ENCODE results near the gene OR11H7.

- no peak for TF ChIP-seq CTCF (conservative IDR thresholded peaks at IDR 0.05; ENCODE audit: low read depth, low read length)
- TF ChIP-seq EZH2 (IDR thresholded peaks at IDR 0.05; ENCODE audit: borderline replicate concordance, low read depth, low read length, poor library complexity, severe bottlenecking): no peak
These were observed 49.6 kb upstream of the OR11H7 start for GRCh38 chr14:20179218-20179617.

Measured in A673 (cell line).